ENCODE results near the gene RAPGEF6.

GRCh38 chr5:131647048-131647769, 12.2 kb upstream of the RAPGEF6 start:
- no peak for TF ChIP-seq EZH2 (IDR thresholded peaks at IDR 0.05; ENCODE audit: low read length, unreplicated experiment)
- TF ChIP-seq CTCF (conservative IDR thresholded peaks at IDR 0.05; ENCODE audit: low read depth, low read length) = no peak
